Measurements from ENCODE around the gene PLCB3.
A peak's percentile ranks its signal among the peaks of the same experiment; 100 is the strongest.

PLCB3 gene

DNA sequence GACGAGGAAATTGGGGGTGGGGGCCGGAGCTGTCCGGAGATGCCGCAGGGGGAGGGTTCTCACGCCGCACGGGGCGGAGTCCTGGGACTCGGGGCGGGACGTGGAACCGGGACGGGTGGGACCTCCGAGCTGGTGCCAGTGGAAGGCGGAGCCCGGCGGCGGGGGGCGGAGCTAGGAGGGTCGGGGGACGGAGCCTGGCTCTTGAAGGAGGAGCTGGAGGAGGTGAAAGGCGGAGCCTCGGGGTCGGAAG, 10.2 kb upstream of the PLCB3 start:
- DNase-seq (ENCODE audit: low read depth in 1 of 2, low spot score in 1 of 2): peak; percentile 98 to 100
- TF ChIP-seq GABPA (IDR thresholded peaks at IDR 0.05; ENCODE audit: low read depth): no peak
- no peak for TF ChIP-seq POLR2AphosphoS5 (IDR thresholded peaks at IDR 0.05; ENCODE audit: low read depth)
- TF ChIP-seq, protein P1, sequence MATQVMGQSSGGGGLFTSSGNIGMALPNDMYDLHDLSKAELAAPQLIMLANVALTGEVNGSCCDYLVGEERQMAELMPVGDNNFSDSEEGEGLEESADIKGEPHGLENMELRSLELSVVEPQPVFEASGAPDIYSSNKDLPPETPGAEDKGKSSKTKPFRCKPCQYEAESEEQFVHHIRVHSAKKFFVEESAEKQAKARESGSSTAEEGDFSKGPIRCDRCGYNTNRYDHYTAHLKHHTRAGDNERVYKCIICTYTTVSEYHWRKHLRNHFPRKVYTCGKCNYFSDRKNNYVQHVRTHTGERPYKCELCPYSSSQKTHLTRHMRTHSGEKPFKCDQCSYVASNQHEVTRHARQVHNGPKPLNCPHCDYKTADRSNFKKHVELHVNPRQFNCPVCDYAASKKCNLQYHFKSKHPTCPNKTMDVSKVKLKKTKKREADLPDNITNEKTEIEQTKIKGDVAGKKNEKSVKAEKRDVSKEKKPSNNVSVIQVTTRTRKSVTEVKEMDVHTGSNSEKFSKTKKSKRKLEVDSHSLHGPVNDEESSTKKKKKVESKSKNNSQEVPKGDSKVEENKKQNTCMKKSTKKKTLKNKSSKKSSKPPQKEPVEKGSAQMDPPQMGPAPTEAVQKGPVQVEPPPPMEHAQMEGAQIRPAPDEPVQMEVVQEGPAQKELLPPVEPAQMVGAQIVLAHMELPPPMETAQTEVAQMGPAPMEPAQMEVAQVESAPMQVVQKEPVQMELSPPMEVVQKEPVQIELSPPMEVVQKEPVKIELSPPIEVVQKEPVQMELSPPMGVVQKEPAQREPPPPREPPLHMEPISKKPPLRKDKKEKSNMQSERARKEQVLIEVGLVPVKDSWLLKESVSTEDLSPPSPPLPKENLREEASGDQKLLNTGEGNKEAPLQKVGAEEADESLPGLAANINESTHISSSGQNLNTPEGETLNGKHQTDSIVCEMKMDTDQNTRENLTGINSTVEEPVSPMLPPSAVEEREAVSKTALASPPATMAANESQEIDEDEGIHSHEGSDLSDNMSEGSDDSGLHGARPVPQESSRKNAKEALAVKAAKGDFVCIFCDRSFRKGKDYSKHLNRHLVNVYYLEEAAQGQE (IDR thresholded peaks at IDR 0.05; ENCODE audit: insufficient replicate concordance, low read depth): no peak
- no peak for TF ChIP-seq SPI1 (IDR thresholded peaks at IDR 0.05; ENCODE audit: borderline replicate concordance, low read depth)
- TF ChIP-seq, protein P2, sequence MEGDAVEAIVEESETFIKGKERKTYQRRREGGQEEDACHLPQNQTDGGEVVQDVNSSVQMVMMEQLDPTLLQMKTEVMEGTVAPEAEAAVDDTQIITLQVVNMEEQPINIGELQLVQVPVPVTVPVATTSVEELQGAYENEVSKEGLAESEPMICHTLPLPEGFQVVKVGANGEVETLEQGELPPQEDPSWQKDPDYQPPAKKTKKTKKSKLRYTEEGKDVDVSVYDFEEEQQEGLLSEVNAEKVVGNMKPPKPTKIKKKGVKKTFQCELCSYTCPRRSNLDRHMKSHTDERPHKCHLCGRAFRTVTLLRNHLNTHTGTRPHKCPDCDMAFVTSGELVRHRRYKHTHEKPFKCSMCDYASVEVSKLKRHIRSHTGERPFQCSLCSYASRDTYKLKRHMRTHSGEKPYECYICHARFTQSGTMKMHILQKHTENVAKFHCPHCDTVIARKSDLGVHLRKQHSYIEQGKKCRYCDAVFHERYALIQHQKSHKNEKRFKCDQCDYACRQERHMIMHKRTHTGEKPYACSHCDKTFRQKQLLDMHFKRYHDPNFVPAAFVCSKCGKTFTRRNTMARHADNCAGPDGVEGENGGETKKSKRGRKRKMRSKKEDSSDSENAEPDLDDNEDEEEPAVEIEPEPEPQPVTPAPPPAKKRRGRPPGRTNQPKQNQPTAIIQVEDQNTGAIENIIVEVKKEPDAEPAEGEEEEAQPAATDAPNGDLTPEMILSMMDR (IDR thresholded peaks at IDR 0.05; ENCODE audit: insufficient read depth, low read length): no peak
- Histone ChIP-seq H3K27ac (replicated peaks) (peak overlapping the region; percentile 97), H3K4me3 (replicated peaks; ENCODE audit: insufficient read depth, low read length) (peak overlapping the region; percentile 80), H3K27me3 (ENCODE audit: insufficient read depth, poor library complexity, severe bottlenecking) (no peaks in the 10 kb centered on the region)

DNA sequence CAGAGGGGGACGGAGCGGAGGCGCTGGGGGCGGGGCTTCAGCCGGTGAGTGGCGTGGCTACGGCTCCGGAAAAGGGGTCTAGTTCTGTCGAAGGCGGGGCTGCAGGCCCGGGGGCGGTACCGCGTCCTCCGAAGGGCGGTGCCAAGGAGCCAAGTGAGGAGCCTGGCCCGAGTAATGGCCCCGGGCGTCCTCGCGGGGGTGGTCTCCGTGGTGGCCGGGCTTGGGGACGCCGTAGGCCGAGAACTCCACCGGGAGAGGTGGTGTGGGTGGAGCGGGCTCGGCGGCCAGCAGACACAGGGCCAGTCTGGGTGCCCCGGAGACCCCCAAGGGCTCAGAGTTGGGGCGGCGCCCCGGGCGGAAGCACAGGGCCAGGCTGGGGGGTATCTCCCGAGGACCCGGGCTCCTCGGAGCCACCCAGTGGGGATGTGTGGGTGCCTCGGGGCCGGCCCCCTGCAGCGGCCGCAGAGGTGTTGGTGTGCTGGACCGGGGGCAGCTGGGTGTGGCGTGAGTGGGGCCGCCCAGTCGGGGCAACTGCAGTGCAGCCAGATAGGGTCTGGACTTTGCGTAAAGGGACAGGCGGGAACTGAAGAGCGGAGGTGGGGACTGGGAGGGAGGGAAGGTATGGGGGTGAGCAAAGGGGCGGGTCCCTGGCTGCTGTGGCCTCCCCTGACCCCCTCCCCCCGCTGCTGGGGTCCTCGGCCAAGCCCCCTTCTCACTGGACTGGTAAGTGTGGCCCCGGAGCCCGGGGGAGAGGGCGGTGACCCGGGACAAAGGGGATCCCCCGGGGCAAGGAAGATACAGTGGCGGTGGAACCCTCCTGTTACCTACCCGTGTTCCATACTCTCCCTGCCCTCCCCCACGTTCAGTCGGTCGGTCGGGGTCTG, 9.6 kb upstream of the PLCB3 start:
- Histone ChIP-seq H3K27me3 (ENCODE audit: insufficient read depth, poor library complexity, severe bottlenecking) (no peaks in the 10 kb centered on the region), H3K27ac (replicated peaks) (peak overlapping the region; percentile 97), H3K4me3 (replicated peaks; ENCODE audit: insufficient read depth, low read length) (peak overlapping the region; percentile 80)
- TF ChIP-seq GABPA (IDR thresholded peaks at IDR 0.05; ENCODE audit: low read depth) (0 out of 2 replicates have a peak, but pooled peaks have one; percentile 19), SPI1 (IDR thresholded peaks at IDR 0.05; ENCODE audit: borderline replicate concordance, low read depth) (no peak)
- DNase-seq (ENCODE audit: low read depth in 1 of 2, low spot score in 1 of 2): peak in 1 of 2 experiments; percentile 39

DNA sequence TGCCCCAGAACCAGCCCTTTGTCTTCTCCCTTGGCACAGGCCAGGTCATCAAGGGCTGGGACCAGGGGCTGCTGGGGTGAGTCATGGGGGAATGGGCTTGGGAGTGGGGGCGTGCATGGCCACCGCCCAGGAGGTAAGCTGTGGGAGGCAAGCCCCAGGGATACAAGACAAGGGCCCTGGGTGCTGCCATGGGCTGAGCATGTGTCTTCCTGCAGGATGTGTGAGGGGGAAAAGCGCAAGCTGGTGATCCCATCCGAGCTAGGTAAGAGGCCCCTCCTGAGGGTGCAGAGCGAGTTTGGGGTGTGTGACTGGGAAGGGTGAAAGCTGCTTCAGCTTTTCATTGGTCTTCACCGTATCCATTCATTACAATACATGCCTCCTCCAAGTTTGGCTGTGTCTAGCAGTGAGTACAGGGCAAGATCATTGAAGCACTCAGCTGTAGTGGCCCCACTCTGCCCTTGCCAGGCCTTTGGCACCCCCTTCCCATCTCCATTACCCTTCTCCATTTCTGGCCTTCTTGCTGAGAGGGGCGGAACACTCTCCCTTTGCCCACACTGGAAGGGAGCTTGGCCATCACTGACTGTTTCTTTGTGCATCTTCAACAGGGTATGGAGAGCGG, 8.0 kb upstream of the PLCB3 start:
- no peak for TF ChIP-seq SPI1 (IDR thresholded peaks at IDR 0.05; ENCODE audit: borderline replicate concordance, low read depth)
- TF ChIP-seq, protein P2 (IDR thresholded peaks at IDR 0.05; ENCODE audit: insufficient read depth, low read length): no peak
- TF ChIP-seq POLR2AphosphoS5 (IDR thresholded peaks at IDR 0.05; ENCODE audit: low read depth): peak; percentile 61; the same call in 1 of the 2 replicates
- no peak for TF ChIP-seq GABPA (IDR thresholded peaks at IDR 0.05; ENCODE audit: low read depth)
- H3K4me3 ChIP-seq (replicated peaks; ENCODE audit: insufficient read depth, low read length): no peak overlapping the region
- H3K27me3 ChIP-seq (ENCODE audit: insufficient read depth, poor library complexity, severe bottlenecking): no peaks in the 10 kb centered on the region
- no peak overlapping the region for H3K27ac ChIP-seq (replicated peaks)
- DNase-seq (ENCODE audit: low read depth in 1 of 2, low spot score in 1 of 2): no peak

DNA sequence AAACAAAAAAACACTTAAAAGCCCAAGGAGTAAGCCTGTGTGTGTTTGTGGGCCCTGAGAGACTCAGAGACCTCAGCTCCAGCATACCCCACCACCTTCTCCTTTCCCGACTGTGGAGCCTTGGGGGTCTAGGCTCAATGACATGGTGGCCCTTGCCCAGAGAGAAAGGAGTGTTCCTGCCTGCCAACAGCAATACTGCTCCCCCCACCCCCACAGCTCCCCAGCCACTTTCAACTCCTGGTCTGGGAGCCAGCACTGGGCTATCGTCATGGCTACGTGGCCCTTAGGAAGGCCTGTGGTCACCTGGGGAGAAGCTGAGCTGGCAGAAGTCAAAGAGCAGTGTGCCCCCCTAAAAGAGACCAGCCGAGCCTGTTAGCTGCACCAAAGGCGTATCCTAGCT, 7.2 kb upstream of the PLCB3 start:
- TF ChIP-seq, protein P2 (IDR thresholded peaks at IDR 0.05; ENCODE audit: insufficient read depth, low read length): no peak
- TF ChIP-seq SPI1 (IDR thresholded peaks at IDR 0.05; ENCODE audit: borderline replicate concordance, low read depth): no peak
- no peak for TF ChIP-seq GABPA (IDR thresholded peaks at IDR 0.05; ENCODE audit: low read depth)
- no peak; the same call in 1 of the 2 replicates for TF ChIP-seq POLR2AphosphoS5 (IDR thresholded peaks at IDR 0.05; ENCODE audit: low read depth)
- TF ChIP-seq, protein P1 (IDR thresholded peaks at IDR 0.05; ENCODE audit: insufficient replicate concordance, low read depth): no peak
- H3K27me3 ChIP-seq (ENCODE audit: insufficient read depth, poor library complexity, severe bottlenecking): no peaks in the 10 kb centered on the region
- no peak overlapping the region for H3K4me3 ChIP-seq (replicated peaks; ENCODE audit: insufficient read depth, low read length)
- no peak for DNase-seq (ENCODE audit: low read depth in 1 of 2, low spot score in 1 of 2)
- no peak overlapping the region for H3K27ac ChIP-seq (replicated peaks)

All from HL-60 (cell line).